ENCODE measurements around the gene SAMD9L. TPM values are rescaled to one million over a fixed set of nuclear protein-coding genes. Genes with fewer than 3 reads are reported as not detected.

Gene SAMD9L
- 10 to 100 TPM; 10.3 to 19.0 (median 13.3) TPM for total RNA-seq

DNA sequence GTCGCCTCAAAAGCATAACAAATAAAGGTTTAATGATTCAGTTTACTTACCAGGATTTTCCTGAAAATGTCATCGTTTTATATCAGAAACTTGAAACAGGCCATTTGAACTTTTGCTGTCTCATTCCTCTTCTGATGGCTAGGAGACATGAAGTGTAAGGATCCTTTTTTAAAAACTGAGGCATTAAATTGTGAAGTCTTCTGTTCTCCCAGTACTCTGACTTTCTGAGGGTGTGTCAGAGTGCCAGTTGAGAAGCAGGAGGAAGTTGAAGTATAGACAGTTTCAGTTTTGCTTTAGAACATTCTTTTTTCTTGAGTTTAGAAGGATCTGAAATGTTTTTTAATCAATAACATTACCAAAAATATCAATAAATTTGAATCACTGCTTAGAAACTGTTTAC lies at the start of gene SAMD9L:
TSS of gene SAMD9L (minus strand) at position 242 of the 400 bp plus-strand sequence. CDS start 12,414 bp downstream, outside the sequence.
- no peak for DNase-seq (ENCODE audit: low spot score in 2 of 2)
- H3K27me3 ChIP-seq: no peaks in the 10 kb centered on the region
- H3K4me3 ChIP-seq: peak within 1 kb of the TSS; percentile 24 to 51 (median 46)
- no peaks in the 10 kb centered on the region for H3K9me3 ChIP-seq
- peaks cover 0 to 30% (median 8%) of the 10 kb centered on the region in 4 donors for H3K4me1 ChIP-seq
- 6 to 14% methylated on average over 2 of the region's 2 CpGs for WGBS, 2 donors
- TF ChIP-seq POLR2A (IDR thresholded peaks at IDR 0.05) (no peak), CTCF (IDR thresholded peaks at IDR 0.05) (no peak), EP300 (IDR thresholded peaks at IDR 0.05) (no peak)
- peaks cover 0 to 25% (median 0%) of the 10 kb centered on the region in 3 donors for H3K36me3 ChIP-seq
- peak within 1 kb of the TSS; percentile 1 to 79 (median 68) for H3K27ac ChIP-seq

- Histone ChIP-seq H3K36me3 (no peaks in the 10 kb centered on the region), H3K27ac (no peak overlapping the region), H3K4me3 (no peak overlapping the region), H3K4me1 (no peaks in the 10 kb centered on the region), H3K27me3 (no peaks in the 10 kb centered on the region), H3K9me3 (no peaks in the 10 kb centered on the region)
- WGBS, 2 donors: 84 to 87% methylated on average over 2 of the region's 2 CpGs
- DNase-seq (ENCODE audit: low spot score in 2 of 2): no peak
- TF ChIP-seq EP300 (IDR thresholded peaks at IDR 0.05) (no peak), CTCF (IDR thresholded peaks at IDR 0.05) (no peak), POLR2A (IDR thresholded peaks at IDR 0.05) (no peak)
Observed at GRCh38 chr7:93196336-93196735, 48.2 kb upstream of the SAMD9L start.

- no peak for DNase-seq (ENCODE audit: low spot score in 2 of 2)
- no peaks in the 10 kb centered on the region for H3K4me1 ChIP-seq
- no peaks in the 10 kb centered on the region for H3K36me3 ChIP-seq
- H3K4me3 ChIP-seq: no peak overlapping the region
- H3K9me3 ChIP-seq: no peaks in the 10 kb centered on the region
- WGBS, 2 donors: 64 to 66% methylated on average over 3 of the region's 3 CpGs
- no peak overlapping the region for H3K27ac ChIP-seq
- H3K27me3 ChIP-seq: peaks cover 0 to 2% of the 10 kb centered on the region in 2 donors
- TF ChIP-seq CTCF (IDR thresholded peaks at IDR 0.05): no peak
- TF ChIP-seq POLR2A (IDR thresholded peaks at IDR 0.05): no peak
- no peak for TF ChIP-seq EP300 (IDR thresholded peaks at IDR 0.05)
Observed at GRCh38 chr7:93194386-93194785, 46.2 kb upstream of the SAMD9L start.

DNA sequence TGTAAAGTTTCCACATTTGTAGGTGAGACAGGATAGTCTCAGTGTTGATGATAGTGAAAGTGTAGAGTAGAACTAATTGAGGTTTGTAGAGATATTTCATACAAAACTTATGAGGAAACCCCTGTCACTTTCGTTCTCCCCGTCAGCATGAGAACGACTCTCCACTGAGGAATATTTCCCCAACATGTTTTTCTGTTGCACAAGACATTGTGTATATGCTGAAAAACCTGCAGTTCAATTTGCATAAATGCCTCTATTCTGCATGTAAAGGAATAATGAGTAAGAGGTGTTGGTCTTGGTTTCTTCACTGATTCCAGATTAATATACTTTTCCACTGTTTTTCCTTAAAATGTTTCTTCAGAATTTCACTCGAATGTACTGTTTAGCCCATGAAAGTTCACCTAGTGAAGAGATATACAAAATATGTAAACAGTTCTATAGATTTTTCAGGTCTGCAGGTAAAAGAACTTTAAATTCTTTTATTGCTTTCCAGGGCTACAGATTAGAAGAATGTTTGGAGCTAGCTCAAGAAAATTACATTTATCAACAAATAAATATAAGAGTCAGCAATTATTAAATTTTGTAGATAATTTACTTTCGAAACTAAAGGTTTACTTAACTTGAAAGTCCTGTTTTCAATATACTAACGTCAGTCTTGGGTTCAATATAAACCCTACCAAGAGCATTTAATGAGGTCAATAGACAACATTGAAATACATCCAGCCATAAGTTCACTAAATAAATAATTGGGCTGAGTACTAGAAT lies 40.9 kb upstream of the SAMD9L start:
- Histone ChIP-seq H3K36me3 (no peaks in the 10 kb centered on the region), H3K27me3 (peaks cover 0 to 3% of the 10 kb centered on the region in 2 donors), H3K4me3 (no peak overlapping the region), H3K9me3 (no peaks in the 10 kb centered on the region), H3K27ac (no peak overlapping the region), H3K4me1 (no peaks in the 10 kb centered on the region)
- DNase-seq (ENCODE audit: low spot score in 2 of 2): no peak
- TF ChIP-seq EP300 (IDR thresholded peaks at IDR 0.05) (no peak), POLR2A (IDR thresholded peaks at IDR 0.05) (no peak), CTCF (IDR thresholded peaks at IDR 0.05) (no peak)
- 72 to 77% methylated on average over 6 of the region's 6 CpGs for WGBS, 2 donors

DNA sequence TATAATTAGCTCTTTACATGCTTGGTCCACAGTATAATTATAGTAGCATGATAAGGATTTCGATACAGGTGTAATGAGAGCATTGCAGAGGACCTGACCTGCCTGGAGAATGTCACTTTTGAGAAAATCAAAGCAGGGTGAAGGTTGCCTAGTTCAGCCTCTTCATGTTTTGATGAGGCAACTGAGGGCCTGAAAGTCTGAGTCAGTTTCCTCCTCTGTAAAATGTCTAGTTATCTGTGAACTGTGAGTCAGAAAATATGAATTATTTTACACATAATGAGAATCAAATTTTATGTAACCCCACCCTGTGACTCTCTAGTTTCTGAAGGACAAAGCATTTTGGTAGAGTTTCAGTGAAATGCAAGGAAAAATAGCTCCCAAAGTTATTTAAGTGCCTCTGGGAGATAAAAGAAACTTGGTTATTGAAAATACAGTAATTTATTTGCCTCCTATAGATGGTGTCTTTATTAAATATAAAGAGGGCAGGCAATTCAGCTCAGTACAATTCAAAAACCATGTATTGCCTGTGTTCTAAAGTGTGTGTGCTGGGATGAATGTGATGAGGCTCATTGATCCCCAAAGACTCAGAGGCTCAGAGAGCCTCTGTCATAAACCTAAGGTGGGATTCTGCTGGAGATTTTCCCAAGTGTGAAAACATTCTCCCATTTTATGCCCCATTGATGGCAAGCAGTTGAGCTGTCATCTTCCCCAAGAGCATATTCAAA lies 37.3 kb upstream of the SAMD9L start:
- no peaks in the 10 kb centered on the region for H3K9me3 ChIP-seq
- H3K4me3 ChIP-seq: no peak overlapping the region
- WGBS, 2 donors: 70 to 86% methylated on average over 1 of the region's 1 CpG
- H3K27ac ChIP-seq: no peak overlapping the region
- no peak for TF ChIP-seq EP300 (IDR thresholded peaks at IDR 0.05)
- H3K4me1 ChIP-seq: no peaks in the 10 kb centered on the region
- H3K36me3 ChIP-seq: no peaks in the 10 kb centered on the region
- peaks cover 0 to 3% of the 10 kb centered on the region in 2 donors for H3K27me3 ChIP-seq
- no peak for DNase-seq (ENCODE audit: low spot score in 2 of 2)
